OCI-LY7 (cell line): ENCODE data around the gene MACF1.

Experiments used
- EZH2phosphoT487 ChIP-seq: fragments of 200-600 bp; sonication (generic); IDR thresholded peaks from 2 replicates; pipeline ENCODE4 v1.6.1; 2018; ENCODE audit warnings: low read depth, borderline replicate concordance, mild to moderate bottlenecking, mixed run types, antibody characterized with exemption, low read length, moderate library complexity, mixed read lengths
- TF ChIP-seq, protein P1 (sequence below): fragments of 200-600 bp; sonication (generic); conservative IDR thresholded peaks from 2 replicates; pipeline ENCODE4 v1.5.1; 2014; ENCODE audit warnings: mild to moderate bottlenecking, antibody characterized with exemption, low read length, moderate library complexity, mixed read lengths

- TF ChIP-seq, protein P1, sequence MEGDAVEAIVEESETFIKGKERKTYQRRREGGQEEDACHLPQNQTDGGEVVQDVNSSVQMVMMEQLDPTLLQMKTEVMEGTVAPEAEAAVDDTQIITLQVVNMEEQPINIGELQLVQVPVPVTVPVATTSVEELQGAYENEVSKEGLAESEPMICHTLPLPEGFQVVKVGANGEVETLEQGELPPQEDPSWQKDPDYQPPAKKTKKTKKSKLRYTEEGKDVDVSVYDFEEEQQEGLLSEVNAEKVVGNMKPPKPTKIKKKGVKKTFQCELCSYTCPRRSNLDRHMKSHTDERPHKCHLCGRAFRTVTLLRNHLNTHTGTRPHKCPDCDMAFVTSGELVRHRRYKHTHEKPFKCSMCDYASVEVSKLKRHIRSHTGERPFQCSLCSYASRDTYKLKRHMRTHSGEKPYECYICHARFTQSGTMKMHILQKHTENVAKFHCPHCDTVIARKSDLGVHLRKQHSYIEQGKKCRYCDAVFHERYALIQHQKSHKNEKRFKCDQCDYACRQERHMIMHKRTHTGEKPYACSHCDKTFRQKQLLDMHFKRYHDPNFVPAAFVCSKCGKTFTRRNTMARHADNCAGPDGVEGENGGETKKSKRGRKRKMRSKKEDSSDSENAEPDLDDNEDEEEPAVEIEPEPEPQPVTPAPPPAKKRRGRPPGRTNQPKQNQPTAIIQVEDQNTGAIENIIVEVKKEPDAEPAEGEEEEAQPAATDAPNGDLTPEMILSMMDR, result no peak
- no peak for TF ChIP-seq EZH2phosphoT487
These were observed 273.8 kb downstream of the MACF1 start for GRCh38 chr1:39478126-39478915.
